Medulla oblongata (tissue), 1 donor: Measurements from ENCODE around the gene CDK17.
"Not testable (repeated sequence)": the region's sequence is repeated elsewhere in the genome, so short reads cannot be mapped to it uniquely, and the experiment has no call there.

ENCODE experiments used
- DNase-seq: peaks from one replicate; pipeline ENCODE4 v3.0.0-alpha.2; 2015; ENCODE audit errors: extremely low spot score

The CDK17 gene

GRCh38 chr12:96392397-96392796 is 7.8 kb downstream of the CDK17 start:
- no peak for DNase-seq

- DNase-seq = no peak
Observed at GRCh38 chr12:96387981-96388380, 12.3 kb downstream of the CDK17 start.

- no peak for DNase-seq
Observed at GRCh38 chr12:96386794-96387193, 13.4 kb downstream of the CDK17 start.

- no peak for DNase-seq
Observed at GRCh38 chr12:96383991-96384390, 16.2 kb downstream of the CDK17 start.

GRCh38 chr12:96383371-96383770 is 16.9 kb downstream of the CDK17 start:
- DNase-seq = no peak

GRCh38 chr12:96379743-96380142 is 20.5 kb downstream of the CDK17 start:
- not testable (repeated sequence) for DNase-seq

GRCh38 chr12:96378319-96378718 is 21.9 kb downstream of the CDK17 start:
- DNase-seq = no peak

- DNase-seq = no peak
Observed at GRCh38 chr12:96376865-96377264, 23.4 kb downstream of the CDK17 start.

GRCh38 chr12:96375841-96376604 is 24.2 kb downstream of the CDK17 start:
- DNase-seq = no peak

- no peak for DNase-seq
Observed at GRCh38 chr12:96375170-96375569, 25.1 kb downstream of the CDK17 start.

- no peak for DNase-seq
Observed at GRCh38 chr12:96371790-96372699, 28.2 kb downstream of the CDK17 start.

- DNase-seq = no peak
Observed at GRCh38 chr12:96371138-96371789, 29.0 kb downstream of the CDK17 start.

- no peak for DNase-seq
Observed at GRCh38 chr12:96368687-96369086, 31.6 kb downstream of the CDK17 start.

GRCh38 chr12:96368233-96368632 is 32.0 kb downstream of the CDK17 start:
- peak; percentile 85 for DNase-seq

GRCh38 chr12:96366381-96366654 is 33.9 kb downstream of the CDK17 start:
- no peak for DNase-seq

- no peak for DNase-seq
Observed at GRCh38 chr12:96365604-96366380, 34.4 kb downstream of the CDK17 start.

GRCh38 chr12:96364092-96364700 is 36.0 kb downstream of the CDK17 start:
- DNase-seq = no peak

GRCh38 chr12:96361074-96361473 is 39.2 kb downstream of the CDK17 start:
- DNase-seq = no peak

- no peak for DNase-seq
Observed at GRCh38 chr12:96360550-96360949, 39.7 kb downstream of the CDK17 start.

- DNase-seq = no peak
Observed at GRCh38 chr12:96359328-96359727, 40.9 kb downstream of the CDK17 start.

GRCh38 chr12:96356831-96357230 is 43.4 kb downstream of the CDK17 start:
- DNase-seq = no peak
